Heart left ventricle (tissue), 16 donors: ENCODE data around the gene EML6. TPM values are rescaled to one million over a fixed set of nuclear protein-coding genes. Genes with fewer than 3 reads are reported as not detected.

ENCODE experiments used
- ATAC-seq, 4 donors: fragments of 200-7000 bp; cut with Tn5 transposase; one replicate each; pipeline ENCODE4 v1.9.1; 2020 to 2022; ENCODE audit warnings: moderate library complexity in 4 of 4, mild to moderate bottlenecking in 3 of 4, moderate number of reproducible peaks in 1 of 4
- DNase-seq, 5 donors: peaks; one replicate each; pipeline ENCODE4 v3.0.0-alpha.2; 2020
- H3K27ac ChIP-seq, 12 donors: fragments of 200-600 bp; sonication (generic) in 4 of 12; one replicate each; pipeline versions ENCODE4 v1.5.0 to v1.8.0; 2016 to 2022; ENCODE audit warnings: mild to moderate bottlenecking in 2 of 12
- H3K27me3 ChIP-seq, 9 donors: fragments of 200-600 bp; sonication (generic) in 2 of 9; one replicate each; pipeline versions ENCODE4 v1.5.1 to v1.8.0; 2016 to 2022; ENCODE audit warnings: mild to moderate bottlenecking in 3 of 9
- H3K36me3 ChIP-seq, 9 donors: fragments of 200-600 bp; sonication (generic) in 2 of 9; one replicate each; pipeline versions ENCODE4 v1.5.0 to v1.8.0; 2018 to 2022; ENCODE audit warnings: mild to moderate bottlenecking in 2 of 9
- H3K4me1 ChIP-seq, 12 donors: fragments of 200-600 bp; sonication (generic) in 4 of 12; one replicate each; pipeline versions ENCODE4 v1.5.0 to v1.8.0; 2016 to 2022; ENCODE audit warnings: mild to moderate bottlenecking in 3 of 12
- H3K4me3 ChIP-seq, 12 donors: fragments of 200-600 bp; sonication (generic) in 4 of 12; one replicate each; pipeline versions ENCODE4 v1.5.0 to v1.8.0; 2017 to 2022; ENCODE audit warnings: mild to moderate bottlenecking in 9 of 12, moderate library complexity in 4 of 12
- H3K9me3 ChIP-seq, 12 donors: fragments of 200-600 bp; sonication (generic) in 4 of 12; one replicate each; pipeline versions ENCODE4 v1.5.0 to v1.8.0; 2016 to 2022; ENCODE audit warnings: mild to moderate bottlenecking in 1 of 12
- CTCF ChIP-seq, 12 donors: fragments of 200-600 bp; sonication (generic) in 4 of 12; IDR thresholded peaks; one replicate each; pipeline versions ENCODE4 v1.5.0 to v1.8.0; 2018 to 2022; ENCODE audit warnings: antibody characterized with exemption in 12 of 12, mild to moderate bottlenecking in 5 of 12
- POLR2A ChIP-seq, 2 donors: fragments of 450-650 bp; IDR thresholded peaks; one replicate each; pipeline ENCODE4 v1.6.1; 2017; ENCODE audit warnings: antibody characterized with exemption in 2 of 2, mild to moderate bottlenecking in 2 of 2, moderate library complexity in 2 of 2
- WGBS, 4 donors: extraction: QIAGEN DNeasy Blood & Tissue Kit in 2 of 4; methylation state at CpG; one replicate each; pipeline versions ENCODE4 v1.1.5 to v1.1.7; 2013 to 2018; 5-methylcytosine and 5-hydroxymethylcytosine counted together
- intact Hi-C, 10 donors: fragments of 100-400 bp; cut with DNase I; formaldehyde crosslinking; loops; one replicate each; pipeline versions ENCODE4 v1.11.1 to v1.14.2; 2022
- polyA plus RNA-seq, 2 donors: library from polyadenylated mRNA; stranded (reverse); fragments of 200-250 nt; gene quantifications; one replicate each; pipeline ENCODE4 v1.2.3, GENCODE V29; 2013
- total RNA-seq, 9 donors: library from RNA; depleted of rRNA in 2 of 9; stranded (reverse); fragments of >200 nt in 2 of 9; fragmentation: NEBNext Ultra II Directional in 3 of 9; extraction: Animal tissue kit (Norgen Biotek cat#: 25700) in 3 of 9; gene quantifications; one replicate each; pipeline versions ENCODE4 v1.1.0 to v1.2.4, GENCODE V29; 2016 to 2023
- donor health status: ischemic (EF 13 %, LVEDD 7.1; RV severe dilation, severe dysfunction).
- donor health status: healthy with polysubstance abuse.
- donor health status: DM: no; HTN: yes; CAD: no.
- donor health status: DM: no; HTN: no; CAD: no.
- donor health status: ischemic (EF 25% LVEDD 6.9; RV normal size, moderate dysfunction).
- donor health status: ischemic (EF 25% LVEDD 5.7; RV mildly dilated, moderate dysfunction).
- donor health status: healthy.
- donor health status: DM: yes; HTN: yes; CAD: no.
- donor health status: ischemic (EF 35%, LVEDD 5.7; RV mildly dilated, moderate dysfunction).
- donor health status: nonischemic (EF 11% LVEDD 7.7; RV severe dilation, severe dysfunction).
- donor health status: DM: yes; HTN: yes; CAD: no.
- donor health status: PGD.
- donor health status: ischemic (EF 29% LVEDD 5.4; RV normal size, mild dysfunction).
- donor health status: nonischemic (EF 23%, LVEDD 6.1; RV moderate dilation, normal function).

The EML6 gene
- total and polyA plus RNA-seq, 11 donors: 0.08 to 1.2 (median 0.58) TPM

- H3K36me3 ChIP-seq: peaks cover 0 to 57% (median 33%) of the 10 kb centered on the region in 9 donors
- ATAC-seq (no peak), DNase-seq (no peak)
- intact Hi-C loops: no loop called here
- H3K27me3 ChIP-seq: peaks cover 0 to 6% (median 0%) of the 10 kb centered on the region in 9 donors
- peaks cover 0 to 40% (median 29%) of the 10 kb centered on the region in 12 donors for H3K4me1 ChIP-seq
- TF ChIP-seq CTCF (IDR thresholded peaks at IDR 0.05) (no peak), POLR2A (IDR thresholded peaks at IDR 0.05) (no peak)
- H3K9me3 ChIP-seq: no peaks in the 10 kb centered on the region
- H3K27ac ChIP-seq: no peak overlapping the region
- WGBS, 4 donors: 49 to 67% (median 56%) methylated on average over 6 to 7 of the region's 7 CpGs
- no peak overlapping the region for H3K4me3 ChIP-seq
These were observed 246.5 kb downstream of the EML6 start for GRCh38 chr2:54969940-54970338.

GRCh38 chr2:54975175-54975574 lies 251.7 kb downstream of the EML6 start:
- ATAC-seq (no peak), DNase-seq (no peak)
- peaks cover 0 to 57% (median 45%) of the 10 kb centered on the region in 12 donors for H3K4me1 ChIP-seq
- intact Hi-C loops: loop anchor here in 1 of 10 donors (5.0 kb wide), 1 partner anchor 72 kb away; no protein-coding TSS in a partner anchor
- H3K9me3 ChIP-seq: no peaks in the 10 kb centered on the region
- H3K4me3 ChIP-seq: no peak overlapping the region
- peak overlapping the region in 4 of 12 donors; percentile 11 to 51 (median 24) for H3K27ac ChIP-seq
- H3K27me3 ChIP-seq: no peaks in the 10 kb centered on the region
- 77 to 80% (median 79%) methylated on average over 2 of the region's 2 CpGs for WGBS, 4 donors
- no peak for TF ChIP-seq CTCF (IDR thresholded peaks at IDR 0.05)
- no peak for TF ChIP-seq POLR2A (IDR thresholded peaks at IDR 0.05)
- peaks cover 0 to 53% (median 24%) of the 10 kb centered on the region in 9 donors for H3K36me3 ChIP-seq

GRCh38 chr2:54975598-54976492 lies 252.4 kb downstream of the EML6 start:
- DNase-seq (no peak), ATAC-seq (peak; percentile 53 to 72 (median 64))
- no peaks in the 10 kb centered on the region for H3K27me3 ChIP-seq
- TF ChIP-seq POLR2A (IDR thresholded peaks at IDR 0.05) (no peak), CTCF (IDR thresholded peaks at IDR 0.05) (no peak)
- H3K9me3 ChIP-seq: no peaks in the 10 kb centered on the region
- intact Hi-C loops: loop anchor here in 1 of 10 donors (5.0 kb wide), 1 partner anchor 71 kb away; no protein-coding TSS in a partner anchor
- peak overlapping the region in 4 of 12 donors; percentile 23 to 53 (median 46) for H3K27ac ChIP-seq
- no peak overlapping the region for H3K4me3 ChIP-seq
- H3K4me1 ChIP-seq: peaks cover 0 to 62% (median 47%) of the 10 kb centered on the region in 12 donors
- 60 to 71% (median 69%) methylated on average over 4 of the region's 4 CpGs for WGBS, 4 donors
- peaks cover 0 to 47% (median 24%) of the 10 kb centered on the region in 9 donors for H3K36me3 ChIP-seq

DNA sequence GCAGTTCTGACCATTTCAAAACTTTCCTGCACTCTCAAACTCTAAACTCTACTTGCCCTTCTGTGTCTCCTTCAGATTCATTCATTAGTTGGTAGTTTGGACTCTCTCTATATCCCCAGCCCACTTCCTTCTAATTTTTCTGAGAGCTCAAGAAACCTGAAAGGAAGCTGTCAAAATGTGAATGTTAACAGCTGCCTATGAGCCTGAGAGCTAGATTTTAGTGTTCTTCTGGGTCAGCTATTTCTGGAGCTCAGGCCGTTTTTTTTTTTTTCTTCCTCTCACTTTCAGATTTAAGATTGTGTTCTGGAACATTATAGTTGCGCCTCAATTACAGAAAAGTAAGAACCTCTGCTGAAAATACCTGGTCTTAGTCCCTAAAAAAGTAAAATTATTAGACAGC lies 253.7 kb downstream of the EML6 start:
- H3K27ac ChIP-seq: peak overlapping the region in 5 of 12 donors; percentile 8 to 53 (median 35)
- DNase-seq: no peak
- peak in 3 of 4 donors; percentile 26 to 53 (median 42) for ATAC-seq
- H3K27me3 ChIP-seq: no peaks in the 10 kb centered on the region
- H3K4me1 ChIP-seq: peaks cover 0 to 68% (median 47%) of the 10 kb centered on the region in 12 donors
- H3K4me3 ChIP-seq: no peak overlapping the region
- WGBS, 4 donors: 23 to 33% (median 31%) methylated on average over 2 of the region's 2 CpGs
- peaks cover 0 to 46% (median 25%) of the 10 kb centered on the region in 9 donors for H3K36me3 ChIP-seq
- no peaks in the 10 kb centered on the region for H3K9me3 ChIP-seq
- intact Hi-C loops: loop anchor here in 1 of 10 donors (5.0 kb wide), 1 partner anchor 70 kb away; no protein-coding TSS in a partner anchor
- TF ChIP-seq POLR2A (IDR thresholded peaks at IDR 0.05): no peak
- no peak for TF ChIP-seq CTCF (IDR thresholded peaks at IDR 0.05)
